Gastrocnemius medialis (tissue), 4 donors: Measurements from ENCODE around the gene AKNA.

Experiments used
- CTCF ChIP-seq, 5 experiments: fragments of 450-650 bp in 3 of 5; fragments of 200-600 bp in 2 of 5; sonication (generic) in 2 of 5; IDR thresholded peaks in 4 of 5; conservative IDR thresholded peaks in 1 of 5; 1 replicate in 4 of 5; 2 replicates in 1 of 5; pipeline ENCODE4 v1.5.1; 2016 to 2019; ENCODE audit warnings: antibody characterized with exemption in 5 of 5, mild to moderate bottlenecking in 3 of 5, moderate library complexity in 3 of 5
- POLR2A ChIP-seq, 2 donors: fragments of 450-650 bp; IDR thresholded peaks; one replicate each; pipeline ENCODE4 v1.6.1; 2017; ENCODE audit warnings: antibody characterized with exemption in 2 of 2, mild to moderate bottlenecking in 2 of 2, moderate library complexity in 2 of 2

- TF ChIP-seq CTCF (IDR thresholded peaks at IDR 0.05 in 4 of 5, conservative IDR thresholded peaks at IDR 0.05 in 1 of 5) (no peak), POLR2A (IDR thresholded peaks at IDR 0.05) (no peak)
Measured at GRCh38 chr9:114394523-114395333, 6.9 kb upstream of the AKNA start.
